Chondrocyte (in vitro differentiated cells): ENCODE measurements around the gene TFF3. TPM values are rescaled to one million over a fixed set of nuclear protein-coding genes. Genes with fewer than 3 reads are reported as not detected.

ENCODE experiments used
- DNase-seq: peaks from one replicate; pipeline ENCODE4 v3.0.0; 2021; ENCODE audit warnings: mixed read lengths, low spot score
- H3K27ac Mint-ChIP-seq: one replicate; pipeline ENCODE4 v1.8.0; 2021; ENCODE audit warnings: mild to moderate bottlenecking, moderate library complexity, mixed read lengths; ENCODE audit not compliant: unreplicated experiment
- H3K27me3 Mint-ChIP-seq: 2 replicates; pipeline ENCODE4 v1.8.0; 2021; ENCODE audit warnings: low read depth, mixed read lengths
- H3K36me3 Mint-ChIP-seq: 2 replicates; pipeline ENCODE4 v1.8.0; 2021; ENCODE audit warnings: low read depth, mixed read lengths
- H3K4me1 Mint-ChIP-seq: 2 replicates; pipeline ENCODE4 v1.8.0; 2021; ENCODE audit warnings: low read depth, mild to moderate bottlenecking, mixed read lengths
- H3K4me3 Mint-ChIP-seq: one replicate; pipeline ENCODE4 v1.8.0; 2021; ENCODE audit warnings: mild to moderate bottlenecking, moderate library complexity, mixed read lengths; ENCODE audit not compliant: unreplicated experiment
- H3K9me3 Mint-ChIP-seq: 2 replicates; pipeline ENCODE4 v1.8.0; 2021; ENCODE audit warnings: low read depth, mixed read lengths
- total RNA-seq: library from RNA; stranded (reverse); gene quantifications from 3 replicates; pipeline ENCODE4 v1.2.1, GENCODE V29; 2021
- TF ChIP-seq, protein P1 (sequence below): fragments of 200-600 bp; sonication (generic); IDR thresholded peaks from 2 replicates; pipeline ENCODE4 v1.5.0; 2021; ENCODE audit warnings: antibody characterized with exemption, mild to moderate bottlenecking, moderate library complexity

TFF3 gene
- total RNA-seq, 1 donor from 2014 or later, result 1.3 TPM

DNA sequence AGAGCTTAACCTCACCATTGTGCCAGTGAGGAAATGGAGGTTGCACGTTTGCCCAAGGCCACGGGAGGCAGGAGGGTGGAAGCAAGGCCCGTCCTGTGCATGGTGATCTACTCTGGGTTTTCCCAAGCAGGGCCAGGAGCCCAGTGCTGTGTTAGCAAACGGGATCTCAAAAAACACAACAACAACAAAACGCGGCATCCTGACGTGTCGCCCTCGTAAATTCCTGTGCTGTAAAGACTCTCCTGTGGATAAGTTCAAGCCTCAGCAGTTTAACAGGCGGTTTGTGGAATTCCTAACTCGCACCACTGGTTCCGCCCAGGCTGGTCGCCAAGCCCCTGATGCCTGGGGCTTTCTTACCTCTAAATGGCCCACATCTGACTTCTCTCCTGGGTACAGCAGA lies 39.1 kb downstream of the TFF3 start:
- DNase-seq, result no peak
- no peaks in the 10 kb centered on the region for H3K27me3 Mint-ChIP-seq

DNA sequence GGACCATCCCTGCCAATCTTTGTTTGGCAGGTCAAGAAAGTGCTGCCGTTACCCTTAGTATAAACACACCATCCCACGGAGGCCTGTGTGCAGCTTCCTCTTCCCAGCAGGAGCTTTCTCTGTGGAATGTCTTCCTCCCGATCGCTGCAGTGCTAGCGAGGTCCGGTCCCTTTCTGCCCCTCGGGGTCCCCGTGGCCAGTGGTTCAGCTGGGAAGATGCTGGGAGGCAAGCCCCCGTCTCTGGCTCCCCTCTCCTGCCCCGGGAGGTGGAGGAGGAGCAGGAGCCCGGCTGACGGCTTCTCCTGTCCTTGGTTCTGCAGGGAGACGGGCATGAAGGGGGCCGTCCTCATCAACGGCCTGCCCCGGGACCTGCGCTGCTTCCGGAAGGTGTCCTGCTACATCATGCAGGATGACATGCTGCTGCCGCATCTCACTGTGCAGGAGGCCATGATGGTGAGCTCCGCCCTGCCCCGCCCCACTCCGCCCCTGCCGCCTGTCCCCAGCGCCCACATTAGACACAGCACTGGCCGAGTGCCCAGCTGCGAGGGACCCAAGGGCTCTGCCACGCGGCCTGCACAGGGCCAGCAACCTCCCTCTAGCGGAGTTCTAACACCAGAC lies 42.1 kb downstream of the TFF3 start:
- no peak for DNase-seq
- H3K9me3 Mint-ChIP-seq, result no peaks in the 10 kb centered on the region
- H3K27ac Mint-ChIP-seq, result no peak overlapping the region
- no peaks in the 10 kb centered on the region for H3K36me3 Mint-ChIP-seq
- TF ChIP-seq, protein P1, sequence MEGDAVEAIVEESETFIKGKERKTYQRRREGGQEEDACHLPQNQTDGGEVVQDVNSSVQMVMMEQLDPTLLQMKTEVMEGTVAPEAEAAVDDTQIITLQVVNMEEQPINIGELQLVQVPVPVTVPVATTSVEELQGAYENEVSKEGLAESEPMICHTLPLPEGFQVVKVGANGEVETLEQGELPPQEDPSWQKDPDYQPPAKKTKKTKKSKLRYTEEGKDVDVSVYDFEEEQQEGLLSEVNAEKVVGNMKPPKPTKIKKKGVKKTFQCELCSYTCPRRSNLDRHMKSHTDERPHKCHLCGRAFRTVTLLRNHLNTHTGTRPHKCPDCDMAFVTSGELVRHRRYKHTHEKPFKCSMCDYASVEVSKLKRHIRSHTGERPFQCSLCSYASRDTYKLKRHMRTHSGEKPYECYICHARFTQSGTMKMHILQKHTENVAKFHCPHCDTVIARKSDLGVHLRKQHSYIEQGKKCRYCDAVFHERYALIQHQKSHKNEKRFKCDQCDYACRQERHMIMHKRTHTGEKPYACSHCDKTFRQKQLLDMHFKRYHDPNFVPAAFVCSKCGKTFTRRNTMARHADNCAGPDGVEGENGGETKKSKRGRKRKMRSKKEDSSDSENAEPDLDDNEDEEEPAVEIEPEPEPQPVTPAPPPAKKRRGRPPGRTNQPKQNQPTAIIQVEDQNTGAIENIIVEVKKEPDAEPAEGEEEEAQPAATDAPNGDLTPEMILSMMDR, result no peak
- peaks cover 9% of the 10 kb centered on the region for H3K4me1 Mint-ChIP-seq
- peaks cover 2% of the 10 kb centered on the region for H3K27me3 Mint-ChIP-seq
- no peak overlapping the region for H3K4me3 Mint-ChIP-seq

More for the DNA sequence above, 39.1 kb downstream of the TFF3 start:
- Mint-ChIP-seq H3K27ac (no peak overlapping the region), H3K36me3 (no peaks in the 10 kb centered on the region), H3K9me3 (no peaks in the 10 kb centered on the region), H3K4me1 (peaks cover 10% of the 10 kb centered on the region), H3K4me3 (no peak overlapping the region)
- TF ChIP-seq, protein P1, result no peak

DNA sequence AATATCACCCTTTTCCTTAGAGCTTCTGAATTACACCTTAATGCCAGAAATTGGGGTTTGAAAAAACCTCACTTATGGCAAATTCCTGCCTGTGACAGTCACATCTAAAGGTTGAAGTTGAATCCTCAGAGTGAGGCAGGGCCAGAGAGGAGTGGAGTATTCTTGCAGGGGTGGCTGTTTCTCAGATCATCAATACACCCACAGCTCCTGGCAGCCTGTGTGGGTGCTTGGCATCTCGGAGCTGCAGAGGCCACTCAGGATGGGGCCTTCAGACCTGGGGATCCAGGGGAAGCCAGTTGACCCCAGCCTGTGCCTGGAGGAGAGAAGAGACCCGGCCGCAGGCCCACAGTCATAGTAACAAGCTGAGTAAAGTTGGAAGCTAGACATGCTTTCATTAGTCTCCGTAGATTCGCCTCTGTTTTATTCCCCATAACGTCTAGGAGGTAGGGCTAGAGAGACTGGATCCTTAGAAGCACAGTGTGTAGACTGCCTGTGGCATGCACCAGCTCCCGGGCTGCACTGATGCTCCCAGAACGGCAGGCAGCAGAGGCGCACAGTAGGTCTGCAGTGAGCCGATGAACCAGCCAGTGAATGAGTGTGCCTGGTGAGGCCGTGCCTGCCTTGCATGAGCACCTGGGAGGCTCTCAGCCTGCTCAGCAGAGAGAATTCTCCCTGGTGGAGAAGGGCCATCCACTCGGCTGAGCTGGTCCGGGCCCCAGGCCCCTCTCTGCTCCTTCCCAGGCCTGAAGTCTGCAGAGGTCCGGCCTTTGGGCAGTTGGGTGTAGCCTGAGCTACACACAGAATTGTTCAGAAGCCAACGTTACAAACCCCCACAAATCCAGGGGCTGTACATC lies 42.9 kb downstream of the TFF3 start:
- H3K9me3 Mint-ChIP-seq, result no peaks in the 10 kb centered on the region
- peaks cover 2% of the 10 kb centered on the region for H3K27me3 Mint-ChIP-seq
- peaks cover 2% of the 10 kb centered on the region for H3K4me1 Mint-ChIP-seq
- no peaks in the 10 kb centered on the region for H3K36me3 Mint-ChIP-seq
- no peak overlapping the region for H3K27ac Mint-ChIP-seq
- TF ChIP-seq, protein P1, result no peak
- DNase-seq, result no peak
- no peak overlapping the region for H3K4me3 Mint-ChIP-seq

DNA sequence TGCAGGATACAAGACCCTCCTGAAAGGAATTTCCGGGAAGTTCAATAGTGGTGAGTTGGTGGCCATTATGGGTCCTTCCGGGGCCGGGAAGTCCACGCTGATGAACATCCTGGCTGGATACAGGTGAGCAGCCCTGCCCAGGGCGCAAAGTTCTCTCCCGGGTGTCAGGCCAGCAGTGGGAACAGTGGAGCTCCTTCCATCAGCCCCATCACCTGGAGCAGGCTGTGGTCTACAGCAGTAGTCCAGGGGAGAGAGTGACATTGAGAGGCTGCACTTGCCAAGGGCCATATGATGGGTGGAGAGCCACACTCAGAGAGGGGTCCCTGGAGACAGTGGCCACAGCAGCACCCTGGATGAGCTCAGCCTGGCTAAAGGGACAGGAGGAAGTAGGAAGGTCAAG lies 44.1 kb downstream of the TFF3 start:
- Mint-ChIP-seq H3K27me3 (peaks cover 2% of the 10 kb centered on the region), H3K9me3 (no peaks in the 10 kb centered on the region), H3K36me3 (no peaks in the 10 kb centered on the region), H3K27ac (no peak overlapping the region), H3K4me3 (no peak overlapping the region), H3K4me1 (no peaks in the 10 kb centered on the region)
- DNase-seq, result no peak
- TF ChIP-seq, protein P1, result no peak

DNA sequence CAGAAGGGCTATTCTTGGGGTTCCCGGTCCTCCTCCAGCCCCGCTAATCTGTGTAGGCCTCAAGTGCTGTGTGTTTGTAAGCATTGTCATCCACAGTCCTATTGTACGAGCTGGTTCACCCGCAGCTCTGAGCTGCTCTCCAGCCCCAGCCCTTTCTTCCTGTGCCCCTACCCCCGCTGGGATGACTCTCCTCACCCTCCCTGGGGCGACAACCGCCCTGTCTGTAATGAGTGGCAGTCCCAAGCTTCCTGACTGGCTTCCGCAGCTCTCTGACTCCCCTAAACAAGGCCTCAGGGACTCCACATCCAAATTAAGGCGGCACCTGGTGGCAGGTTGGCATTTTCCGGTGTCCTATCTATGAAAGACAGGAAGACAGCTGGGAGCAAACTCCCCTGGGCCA lies 45.8 kb downstream of the TFF3 start:
- Mint-ChIP-seq H3K4me3 (no peak overlapping the region), H3K27ac (no peak overlapping the region), H3K4me1 (no peaks in the 10 kb centered on the region), H3K36me3 (no peaks in the 10 kb centered on the region), H3K9me3 (no peaks in the 10 kb centered on the region), H3K27me3 (peaks cover 2% of the 10 kb centered on the region)
- TF ChIP-seq, protein P1, result no peak
- no peak for DNase-seq
